MM.1S (cell line): ENCODE data around the gene TMEM44.

Experiments
- DNase-seq: peaks from one replicate; pipeline ENCODE4 v3.0.0-alpha.2; 2015
- H2AFZ ChIP-seq: fragments of 300-600 bp; sonication (generic); 2 replicates; pipeline ENCODE4 v1.6.0; 2016; ENCODE audit warnings: antibody characterized with exemption, low read length
- H3F3A ChIP-seq: fragments of 300-600 bp; sonication (generic); 2 replicates; pipeline ENCODE4 v1.6.1; 2016; ENCODE audit warnings: mild to moderate bottlenecking, antibody characterized with exemption, low read length, moderate library complexity, mixed read lengths; ENCODE audit not compliant: insufficient read depth
- H3K27ac ChIP-seq: fragments of 300-600 bp; sonication (generic); 2 replicates; pipeline ENCODE4 v1.5.1; 2016; ENCODE audit warnings: mild to moderate bottlenecking, low read length
- H3K27me3 ChIP-seq: fragments of 300-600 bp; sonication (generic); replicated peaks from 2 replicates; pipeline ENCODE4 v1.6.0; 2016; ENCODE audit warnings: low read length; ENCODE audit not compliant: insufficient read depth
- H3K36me3 ChIP-seq: fragments of 300-600 bp; sonication (generic); replicated peaks from 2 replicates; pipeline ENCODE4 v1.6.1; 2016; ENCODE audit warnings: mild to moderate bottlenecking, low read length, mixed read lengths; ENCODE audit not compliant: insufficient read depth
- H3K4me1 ChIP-seq: fragments of 300-600 bp; sonication (generic); 2 replicates; pipeline ENCODE4 v1.6.1; 2016; ENCODE audit warnings: low read length, mixed read lengths
- H3K4me2 ChIP-seq: fragments of 300-600 bp; sonication (generic); 2 replicates; pipeline ENCODE4 v1.6.0; 2016; ENCODE audit warnings: low read depth, low read length
- H3K4me3 ChIP-seq: fragments of 300-600 bp; sonication (generic); 2 replicates; pipeline ENCODE4 v1.5.1; 2016; ENCODE audit warnings: low read length, mixed read lengths
- H3K79me2 ChIP-seq: fragments of 300-600 bp; sonication (generic); 2 replicates; pipeline ENCODE4 v1.6.1; 2016; ENCODE audit warnings: mixed run types, low read length, mixed read lengths
- H3K9ac ChIP-seq: fragments of 300-600 bp; sonication (generic); 2 replicates; pipeline ENCODE4 v1.6.1; 2016; ENCODE audit warnings: low read length, mixed read lengths
- H3K9me2 ChIP-seq: fragments of 300-600 bp; sonication (generic); replicated peaks from 2 replicates; pipeline ENCODE4 v1.6.1; 2016; ENCODE audit warnings: mild to moderate bottlenecking, low read length, mixed read lengths; ENCODE audit not compliant: insufficient read depth
- H3K9me3 ChIP-seq: fragments of 300-600 bp; sonication (generic); replicated peaks from 2 replicates; pipeline ENCODE4 v1.6.1; 2016; ENCODE audit warnings: mild to moderate bottlenecking, low read length, mixed read lengths; ENCODE audit not compliant: insufficient read depth
- H4K20me1 ChIP-seq: fragments of 300-600 bp; sonication (generic); 2 replicates; pipeline ENCODE4 v1.6.1; 2016; ENCODE audit warnings: mild to moderate bottlenecking, low read length, moderate library complexity, mixed read lengths; ENCODE audit not compliant: insufficient read depth
- EZH2 ChIP-seq: fragments of 300-600 bp; sonication (generic); optimal IDR thresholded peaks from 2 replicates; pipeline ENCODE3; 2017; ENCODE audit warnings: low read depth, mild to moderate bottlenecking, antibody characterized with exemption, low read length, mixed read lengths
- EZH2phosphoT487 ChIP-seq: fragments of 300-600 bp; sonication (generic); IDR thresholded peaks from 2 replicates; pipeline ENCODE4 v1.6.1; 2018; ENCODE audit warnings: antibody characterized with exemption, low read length
- TF ChIP-seq, protein P1 (sequence below): fragments of 300-600 bp; sonication (generic); IDR thresholded peaks from 2 replicates; pipeline ENCODE4 v1.5.1; 2016; ENCODE audit warnings: antibody characterized with exemption, low read length, mixed read lengths

TMEM44 gene, protein sequence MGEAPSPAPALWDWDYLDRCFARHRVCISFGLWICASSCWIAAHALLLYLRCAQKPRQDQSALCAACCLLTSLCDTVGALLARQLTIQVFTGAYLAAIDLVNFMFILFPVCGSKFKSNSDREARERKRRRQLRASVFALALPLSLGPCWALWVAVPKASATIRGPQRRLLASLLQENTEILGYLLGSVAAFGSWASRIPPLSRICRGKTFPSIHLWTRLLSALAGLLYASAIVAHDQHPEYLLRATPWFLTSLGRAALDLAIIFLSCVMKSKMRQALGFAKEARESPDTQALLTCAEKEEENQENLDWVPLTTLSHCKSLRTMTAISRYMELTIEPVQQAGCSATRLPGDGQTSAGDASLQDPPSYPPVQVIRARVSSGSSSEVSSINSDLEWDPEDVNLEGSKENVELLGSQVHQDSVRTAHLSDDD

GRCh38 chr3:194633349-194634004, at the start of gene TMEM44:
Gene TMEM44, minus strand, starts transcription at chr3:194633419. Its CDS starts 204 bp downstream, at chr3:194633215.
- Histone ChIP-seq H3K4me3 (peak within 1 kb of the TSS; percentile 86), H3K27me3 (no peaks in the 10 kb centered on the region), H3K9me2 (no peaks in the 10 kb centered on the region), H3K4me1 (0 out of 2 replicates have a peak, but pooled peaks cover 3% of the 10 kb centered on the region), H3K9me3 (no peaks in the 10 kb centered on the region), H3K36me3 (no peaks in the 10 kb centered on the region), H3K27ac (peak within 1 kb of the TSS; percentile 13; the same call in 1 of the 2 replicates), H4K20me1 (no peaks in the 10 kb centered on the region), H3F3A (peaks cover 6% of the 10 kb centered on the region), H2AFZ (peak within 1 kb of the TSS; percentile 94), H3K4me2 (peak within 1 kb of the TSS; percentile 98), H3K79me2 (no peaks in the 10 kb centered on the region), H3K9ac (peak within 1 kb of the TSS; percentile 54; the same call in 1 of the 2 replicates)
- peak; percentile 76 for DNase-seq
- TF ChIP-seq EZH2, result no peak
- TF ChIP-seq, protein P1, sequence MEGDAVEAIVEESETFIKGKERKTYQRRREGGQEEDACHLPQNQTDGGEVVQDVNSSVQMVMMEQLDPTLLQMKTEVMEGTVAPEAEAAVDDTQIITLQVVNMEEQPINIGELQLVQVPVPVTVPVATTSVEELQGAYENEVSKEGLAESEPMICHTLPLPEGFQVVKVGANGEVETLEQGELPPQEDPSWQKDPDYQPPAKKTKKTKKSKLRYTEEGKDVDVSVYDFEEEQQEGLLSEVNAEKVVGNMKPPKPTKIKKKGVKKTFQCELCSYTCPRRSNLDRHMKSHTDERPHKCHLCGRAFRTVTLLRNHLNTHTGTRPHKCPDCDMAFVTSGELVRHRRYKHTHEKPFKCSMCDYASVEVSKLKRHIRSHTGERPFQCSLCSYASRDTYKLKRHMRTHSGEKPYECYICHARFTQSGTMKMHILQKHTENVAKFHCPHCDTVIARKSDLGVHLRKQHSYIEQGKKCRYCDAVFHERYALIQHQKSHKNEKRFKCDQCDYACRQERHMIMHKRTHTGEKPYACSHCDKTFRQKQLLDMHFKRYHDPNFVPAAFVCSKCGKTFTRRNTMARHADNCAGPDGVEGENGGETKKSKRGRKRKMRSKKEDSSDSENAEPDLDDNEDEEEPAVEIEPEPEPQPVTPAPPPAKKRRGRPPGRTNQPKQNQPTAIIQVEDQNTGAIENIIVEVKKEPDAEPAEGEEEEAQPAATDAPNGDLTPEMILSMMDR, result peak; percentile 52
- TF ChIP-seq EZH2phosphoT487, result no peak

GRCh38 chr3:194682694-194683310, 49.6 kb upstream of the TMEM44 start:
- no peaks in the 10 kb centered on the region for H3K36me3 ChIP-seq
- peak overlapping the region; percentile 34; the same call in 1 of the 2 replicates for H3K4me2 ChIP-seq
- DNase-seq, result peak; percentile 88
- H3K4me1 ChIP-seq, result peaks cover 29% of the 10 kb centered on the region
- H4K20me1 ChIP-seq, result no peaks in the 10 kb centered on the region
- H3K79me2 ChIP-seq, result no peaks in the 10 kb centered on the region
- H3K27ac ChIP-seq, result no peak overlapping the region
- no peaks in the 10 kb centered on the region for H3K9me3 ChIP-seq
- peaks cover 10% of the 10 kb centered on the region; the same call in 1 of the 2 replicates for H3K27me3 ChIP-seq
- no peaks in the 10 kb centered on the region for H3K9me2 ChIP-seq
- peaks cover 3% of the 10 kb centered on the region; the same call in 1 of the 2 replicates for H3F3A ChIP-seq
- TF ChIP-seq EZH2phosphoT487 (no peak), EZH2 (no peak)
- TF ChIP-seq, protein P1, result peak; percentile 98
- no peak overlapping the region for H3K4me3 ChIP-seq
- peak overlapping the region; percentile 35 for H2AFZ ChIP-seq
- H3K9ac ChIP-seq, result no peak overlapping the region

- H3K79me2 ChIP-seq, result no peaks in the 10 kb centered on the region
- TF ChIP-seq EZH2 (no peak), EZH2phosphoT487 (no peak)
- TF ChIP-seq, protein P1, result no peak
- no peak overlapping the region for H3K27ac ChIP-seq
- no peaks in the 10 kb centered on the region for H3K36me3 ChIP-seq
- H4K20me1 ChIP-seq, result no peaks in the 10 kb centered on the region
- H3K9ac ChIP-seq, result no peak overlapping the region
- H3K9me3 ChIP-seq, result no peaks in the 10 kb centered on the region
- H3K27me3 ChIP-seq, result peaks cover 8% of the 10 kb centered on the region; the same call in 1 of the 2 replicates
- H3K4me3 ChIP-seq, result no peak overlapping the region
- peaks cover 26% of the 10 kb centered on the region for H3K4me1 ChIP-seq
- H3K4me2 ChIP-seq, result peak overlapping the region; percentile 34; the same call in 1 of the 2 replicates
- DNase-seq, result peak; percentile 5
- no peaks in the 10 kb centered on the region for H3K9me2 ChIP-seq
- peaks cover 3% of the 10 kb centered on the region; the same call in 1 of the 2 replicates for H3F3A ChIP-seq
- peak overlapping the region; percentile 35 for H2AFZ ChIP-seq
These were observed 49.0 kb upstream of the TMEM44 start for GRCh38 chr3:194682189-194682693.
